GM19328 (cell line): ENCODE results near the gene PHACTR1.
"Not testable (repeated sequence)": the region's sequence is repeated elsewhere in the genome, so short reads cannot be mapped to it uniquely, and the experiment has no call there.

Experiments used
- ATAC-seq: cut with Tn5 transposase; IDR thresholded peaks from one replicate; pipeline ENCODE4 v1.9.1; 2021; ENCODE audit warnings: mild to moderate bottlenecking, moderate library complexity; ENCODE audit not compliant: unreplicated experiment

The PHACTR1 gene

DNA sequence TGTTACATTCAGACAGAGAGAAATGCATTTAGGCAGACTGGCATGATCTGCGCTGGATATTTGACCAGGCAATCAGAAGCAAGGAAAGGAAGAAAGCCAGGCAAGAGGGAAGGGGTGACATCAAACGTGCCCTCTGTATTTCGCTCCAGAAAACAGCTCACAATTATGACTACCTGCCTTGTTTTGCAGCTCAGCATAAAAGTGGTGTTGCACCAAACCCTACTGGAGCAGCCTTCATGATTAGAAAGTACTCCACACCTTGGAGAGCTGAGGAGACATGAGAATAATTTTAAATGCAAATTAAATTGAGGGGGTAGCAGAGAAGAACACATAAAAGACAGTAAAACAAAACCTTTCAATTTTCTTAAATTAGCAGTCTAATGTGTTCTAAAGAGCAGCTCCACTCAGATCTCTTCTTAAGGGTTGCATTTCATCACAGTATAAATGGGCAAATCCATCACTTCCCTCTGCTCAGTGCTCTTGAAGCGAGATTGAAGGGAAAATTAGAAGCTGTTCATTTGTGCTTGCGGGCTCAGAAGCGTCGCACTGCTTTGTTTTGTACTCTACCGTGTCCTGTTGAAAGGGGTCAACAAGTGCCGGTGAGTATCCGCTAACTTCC lies at the start of gene PHACTR1:
PHACTR1 (plus strand) TSS at position 470 of the 619 bp plus-strand sequence.
- no peak for ATAC-seq

DNA sequence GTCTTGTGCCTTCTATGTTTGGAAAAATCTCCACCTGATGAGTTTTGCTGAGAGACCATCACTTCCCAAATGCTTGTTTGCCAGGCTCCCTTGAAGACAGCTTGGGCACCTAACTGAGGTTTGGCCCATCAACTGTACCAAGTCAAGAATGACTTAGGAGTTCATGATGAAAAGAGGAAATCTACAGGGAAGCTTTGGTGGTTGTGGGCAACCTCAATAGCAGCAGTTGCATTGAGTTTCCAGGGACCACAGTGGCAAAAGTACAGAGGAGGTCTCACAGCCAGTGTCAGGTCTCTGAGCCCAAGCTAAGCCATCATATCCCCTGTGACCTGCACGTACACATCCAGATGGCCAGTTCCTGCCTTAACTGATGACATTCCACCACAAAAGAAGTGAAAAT lies 49.7 kb upstream of the PHACTR1 start:
- no peak for ATAC-seq

DNA sequence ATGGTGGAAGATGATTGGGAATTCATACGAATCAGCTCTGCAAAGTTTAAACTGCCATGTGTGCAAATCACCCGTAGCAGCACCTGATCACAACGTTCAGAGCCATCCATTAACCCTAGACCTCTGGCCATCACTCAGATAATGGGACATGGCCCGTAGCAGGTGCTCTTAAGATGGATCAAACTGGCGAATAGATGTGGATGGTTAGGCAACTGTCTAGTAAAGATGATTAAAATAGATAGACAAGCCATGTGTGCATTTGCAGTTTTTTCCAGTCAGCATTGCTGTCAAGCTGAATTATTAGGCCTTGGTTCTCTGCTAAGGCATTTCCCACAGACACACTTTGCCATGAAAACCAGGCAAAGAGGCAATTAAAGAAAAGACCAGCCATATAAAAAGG lies 40.6 kb upstream of the PHACTR1 start:
- no peak for ATAC-seq

DNA sequence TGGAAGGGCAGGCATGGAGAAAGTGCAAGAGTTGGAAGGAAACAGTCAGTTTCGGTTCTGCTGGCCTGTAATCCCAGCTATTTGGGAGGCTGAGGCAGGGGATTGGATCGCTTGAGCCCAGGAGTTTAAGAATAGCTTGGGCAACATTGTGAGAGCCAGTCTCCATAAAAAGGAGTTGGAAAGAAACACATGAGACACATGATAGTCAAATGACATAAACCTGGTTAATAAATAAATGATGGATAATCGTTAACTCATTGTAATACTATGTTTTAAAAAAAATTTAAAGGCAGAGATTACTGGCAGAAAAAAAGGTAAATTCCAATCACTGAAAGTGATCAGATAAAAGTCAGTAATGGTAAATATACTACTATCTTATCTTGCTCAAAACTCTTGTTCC lies 37.2 kb upstream of the PHACTR1 start:
- no peak for ATAC-seq

DNA sequence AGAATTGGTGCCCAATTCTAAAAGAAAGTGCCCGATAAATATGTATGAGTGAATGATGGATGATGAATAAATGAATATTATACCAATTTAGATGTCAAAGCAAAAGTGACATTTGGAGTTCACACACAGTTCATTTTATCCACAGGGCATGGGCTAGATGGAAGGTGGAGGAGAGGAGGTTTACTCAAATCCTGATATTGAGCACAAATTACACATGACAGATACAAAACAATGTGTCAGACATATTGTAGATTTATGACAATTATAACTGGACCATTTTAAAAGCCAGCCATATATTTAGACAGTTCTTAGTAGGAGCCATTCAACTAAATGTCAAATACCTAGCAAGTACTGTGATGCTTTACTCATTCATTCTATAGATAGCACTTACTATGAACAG lies 23.4 kb upstream of the PHACTR1 start:
- ATAC-seq: no peak

DNA sequence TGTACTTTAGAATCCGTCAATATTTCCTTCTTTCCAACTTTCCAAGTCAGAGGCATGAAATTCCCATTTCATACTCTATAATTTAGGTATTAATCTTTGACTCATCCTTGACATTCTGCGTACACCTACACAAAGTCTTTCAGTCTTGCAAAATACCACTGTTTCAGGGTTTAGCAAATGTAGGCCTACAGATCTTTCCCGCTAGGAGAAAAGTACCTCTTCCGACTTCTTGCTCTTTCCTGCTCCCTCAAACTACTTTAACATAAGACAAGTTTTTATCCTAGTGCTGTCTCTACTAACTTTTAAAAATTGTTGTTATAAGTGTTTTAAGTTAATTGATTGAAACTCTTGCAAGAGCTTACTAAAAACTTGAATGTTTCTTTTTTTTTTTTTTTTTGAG lies 18.3 kb upstream of the PHACTR1 start:
- ATAC-seq: no peak

DNA sequence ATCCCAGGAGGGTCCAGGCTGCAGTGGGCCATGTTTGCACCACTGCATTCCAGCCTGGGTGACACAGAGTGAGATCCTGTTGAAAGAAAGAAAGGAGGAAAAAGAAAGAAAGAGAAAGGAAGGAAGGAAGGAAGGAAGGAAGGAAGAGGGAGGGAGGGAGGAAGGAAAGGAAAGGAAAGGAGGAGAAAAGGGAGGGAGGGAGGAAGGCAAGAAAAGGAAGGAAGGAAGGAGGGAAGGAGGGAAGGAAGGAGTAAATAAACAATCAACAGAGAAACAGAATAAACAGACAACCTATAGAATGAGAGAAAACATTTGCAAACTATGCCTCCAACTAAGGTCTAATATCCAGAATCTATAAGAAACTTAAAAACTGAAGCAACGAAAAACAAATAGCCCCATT lies 11.6 kb upstream of the PHACTR1 start:
- ATAC-seq: no peak

DNA sequence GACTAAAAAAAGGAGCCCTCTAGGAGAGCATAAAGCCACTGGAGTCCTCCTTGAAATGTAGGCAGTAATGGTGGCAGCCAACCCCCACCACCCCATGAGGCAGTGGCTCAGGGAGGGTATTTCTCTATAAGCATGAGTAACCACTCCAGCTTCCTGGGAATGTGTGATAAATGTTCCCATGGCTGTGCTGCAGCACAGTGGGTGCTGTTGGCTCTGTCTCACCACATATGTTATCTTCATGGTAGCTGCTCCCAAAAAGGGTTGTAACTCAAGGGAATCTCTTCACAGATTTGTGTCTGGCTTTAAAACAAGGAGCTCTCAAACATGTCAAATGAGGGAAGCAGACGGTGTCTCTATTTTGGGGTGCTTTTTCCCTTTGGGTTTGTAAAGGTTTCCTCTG lies 7.5 kb upstream of the PHACTR1 start:
- ATAC-seq: no peak

DNA sequence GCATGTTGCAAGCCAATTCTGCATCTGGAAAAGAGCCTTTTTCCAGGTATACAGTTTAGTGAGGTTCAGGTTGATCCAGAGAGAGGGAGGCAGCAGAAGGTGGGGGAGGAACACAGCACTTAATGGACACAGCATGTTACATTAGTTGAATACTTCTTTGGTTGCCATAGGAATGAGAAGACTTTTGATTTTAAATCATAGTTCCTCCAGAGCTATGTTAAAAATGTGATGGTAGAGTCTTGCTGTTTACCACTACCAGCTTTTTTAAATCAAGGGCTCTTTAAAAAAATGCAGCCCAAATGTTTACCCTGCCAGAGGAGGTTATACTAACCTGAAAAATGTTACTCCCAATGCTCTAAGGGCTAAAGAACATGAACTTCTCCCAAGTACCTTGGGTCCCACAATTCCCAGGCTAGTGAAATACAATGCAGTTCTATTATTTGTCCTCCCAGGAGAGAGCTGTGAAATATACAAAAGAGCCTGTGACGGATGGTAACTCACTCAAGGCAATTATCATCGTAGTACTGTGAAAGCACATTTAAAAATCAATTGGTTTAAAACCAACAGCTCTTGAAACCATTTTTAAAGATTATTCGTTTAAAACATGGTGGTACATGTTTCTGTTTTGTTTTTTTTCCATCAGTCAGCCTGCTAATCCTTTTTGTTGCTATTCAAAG lies 6.9 kb upstream of the PHACTR1 start:
- ATAC-seq: no peak

DNA sequence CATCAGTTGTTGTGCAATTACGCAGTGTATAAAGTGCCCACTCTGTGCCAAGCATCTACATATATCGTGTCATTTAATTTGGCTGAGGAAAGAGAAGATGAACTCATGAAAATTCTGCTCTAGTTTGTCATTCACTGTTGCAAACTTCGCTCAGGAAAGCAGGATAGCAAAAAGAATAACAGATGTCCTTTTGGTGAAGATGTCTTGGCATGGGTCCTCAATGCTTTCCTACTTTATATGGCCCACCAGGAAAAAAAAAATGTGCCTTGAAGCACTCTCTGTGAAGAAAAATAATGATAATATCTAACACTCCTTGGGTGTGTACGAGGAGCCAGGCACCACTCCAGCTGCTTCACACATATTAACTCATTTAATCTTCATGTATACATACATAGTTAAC lies 5.6 kb upstream of the PHACTR1 start:
- no peak for ATAC-seq

DNA sequence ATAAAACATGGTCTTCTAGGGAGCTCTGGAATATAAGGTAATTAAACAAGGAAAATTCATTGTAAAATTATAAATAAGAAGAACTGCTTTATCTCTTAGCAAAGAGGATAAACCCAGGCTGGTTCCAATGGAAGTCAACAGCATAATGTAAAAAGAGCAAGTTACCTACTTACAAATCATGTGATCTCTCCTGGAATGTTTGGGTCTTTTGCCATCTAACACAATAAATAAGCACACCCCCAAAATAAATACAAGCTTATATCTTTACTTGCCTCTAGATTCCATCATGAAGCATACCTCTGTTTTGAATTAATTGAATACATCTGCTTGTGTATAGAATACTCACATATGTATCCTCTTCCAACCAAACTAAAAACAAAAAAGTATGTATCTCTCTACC lies 2.5 kb upstream of the PHACTR1 start:
- no peak for ATAC-seq

DNA sequence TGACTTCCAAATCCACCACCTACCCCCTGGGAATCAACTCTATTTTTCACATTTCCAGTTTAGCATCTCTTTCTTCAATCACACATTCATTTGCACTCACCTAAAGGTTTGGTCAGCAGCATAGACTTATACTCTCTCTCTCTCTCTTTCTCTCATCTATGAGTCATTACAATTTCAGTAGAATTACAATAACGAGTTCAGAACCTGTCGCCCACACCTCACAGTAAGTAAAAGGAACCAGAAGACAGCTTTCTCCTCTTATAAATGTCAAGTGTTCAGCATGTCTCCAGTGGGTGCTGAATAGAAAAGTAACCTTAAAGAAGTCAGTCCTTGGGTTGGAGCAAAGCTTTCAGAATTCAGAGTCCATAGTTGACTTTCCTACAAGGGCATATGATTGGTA lies 1.1 kb upstream of the PHACTR1 start:
- ATAC-seq: no peak

DNA sequence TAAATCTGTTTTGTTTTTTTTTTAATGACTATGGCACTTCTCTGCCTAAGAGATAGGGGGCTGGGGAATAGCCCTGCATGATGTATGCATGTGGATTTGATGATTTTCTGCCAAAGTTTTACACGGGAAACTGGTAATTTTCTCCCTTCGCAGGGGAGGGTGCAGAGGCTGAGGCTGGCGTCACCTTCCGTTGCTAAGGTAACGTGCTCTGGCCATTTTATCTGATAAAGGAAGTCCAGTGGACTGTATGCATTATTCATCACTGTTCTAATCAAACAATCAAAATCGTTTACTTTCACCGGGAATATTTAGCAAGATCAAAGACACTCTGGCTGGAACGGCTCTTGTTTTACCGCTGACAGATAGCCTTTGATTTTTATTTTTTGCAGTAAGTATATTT lies 789 bp downstream of the PHACTR1 start:
- no peak for ATAC-seq

DNA sequence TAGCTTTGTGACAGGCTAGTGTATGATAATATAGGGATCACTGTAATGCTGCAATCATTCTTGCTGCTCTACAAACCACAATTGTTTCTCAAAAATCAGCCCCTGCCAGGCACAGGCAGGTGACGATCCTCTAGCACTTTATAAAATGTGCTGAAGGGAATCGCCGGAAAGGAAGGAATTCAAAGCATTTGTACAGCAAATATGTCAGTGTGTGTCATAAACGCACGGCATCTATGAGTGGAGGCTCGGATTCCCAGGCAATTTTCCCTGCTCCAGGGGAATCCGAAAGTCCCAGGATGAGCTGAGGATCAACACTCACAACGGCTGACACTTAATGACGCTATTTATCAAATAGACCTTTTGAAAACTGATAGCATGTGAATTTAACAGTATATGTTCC lies 1.4 kb downstream of the PHACTR1 start:
- no peak for ATAC-seq

DNA sequence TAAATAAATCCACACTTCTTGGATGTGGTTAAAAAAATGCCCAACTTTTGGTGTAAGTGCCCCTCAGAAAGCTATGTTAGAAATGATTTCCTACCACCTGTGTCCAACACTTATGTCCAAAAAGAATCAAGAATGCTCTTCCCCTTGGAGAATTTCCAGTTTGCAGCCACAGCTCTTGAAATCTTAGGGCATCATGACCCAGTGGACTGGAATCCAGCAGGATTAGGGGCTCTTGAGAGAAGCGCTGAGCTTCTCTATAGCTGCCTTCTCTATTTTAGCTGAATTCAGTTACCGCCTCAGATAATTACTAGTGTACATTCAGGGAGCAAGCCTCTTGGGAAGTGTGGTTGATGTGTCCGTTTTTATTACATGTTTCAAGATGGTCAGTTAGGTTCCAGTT lies 2.5 kb downstream of the PHACTR1 start:
- ATAC-seq: no peak

DNA sequence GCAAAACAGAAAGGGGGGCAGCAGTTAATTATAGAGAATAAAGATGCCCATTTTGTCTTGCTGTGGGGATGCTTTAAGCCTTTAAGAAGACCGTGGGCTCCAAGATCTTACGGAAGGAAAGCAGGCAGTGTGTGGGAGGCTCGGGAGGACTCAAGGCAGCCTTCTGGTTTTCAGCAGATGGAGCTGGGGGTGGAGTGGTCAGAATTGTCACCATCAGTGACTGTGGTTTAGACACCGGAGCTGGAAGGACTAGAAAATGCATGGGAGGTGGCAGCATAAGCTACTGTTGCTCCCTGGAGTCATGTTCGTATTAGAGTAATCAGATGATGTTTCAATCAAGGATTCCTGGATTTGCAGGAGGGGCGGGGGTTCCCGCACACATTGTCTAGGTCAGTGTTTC lies 3.7 kb downstream of the PHACTR1 start:
- ATAC-seq: no peak

DNA sequence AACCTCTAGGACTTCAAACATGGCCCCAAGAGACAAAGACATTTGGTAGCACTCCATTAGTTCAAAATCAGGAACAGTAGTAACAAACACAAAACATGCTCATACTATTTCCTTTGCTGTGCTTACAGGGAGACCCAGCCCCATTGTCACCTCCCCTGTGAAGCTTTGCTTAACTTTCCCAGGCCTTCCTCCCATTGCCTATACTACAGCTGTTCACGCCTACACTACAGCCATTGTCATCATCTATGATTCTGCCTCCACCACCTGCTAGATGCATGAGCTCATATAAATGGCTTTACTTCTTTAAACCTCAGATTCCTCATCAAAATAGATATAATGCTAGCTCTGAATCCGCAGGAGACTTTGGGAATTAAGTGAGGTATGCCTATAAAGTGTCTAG lies 8.7 kb downstream of the PHACTR1 start:
- ATAC-seq: no peak

DNA sequence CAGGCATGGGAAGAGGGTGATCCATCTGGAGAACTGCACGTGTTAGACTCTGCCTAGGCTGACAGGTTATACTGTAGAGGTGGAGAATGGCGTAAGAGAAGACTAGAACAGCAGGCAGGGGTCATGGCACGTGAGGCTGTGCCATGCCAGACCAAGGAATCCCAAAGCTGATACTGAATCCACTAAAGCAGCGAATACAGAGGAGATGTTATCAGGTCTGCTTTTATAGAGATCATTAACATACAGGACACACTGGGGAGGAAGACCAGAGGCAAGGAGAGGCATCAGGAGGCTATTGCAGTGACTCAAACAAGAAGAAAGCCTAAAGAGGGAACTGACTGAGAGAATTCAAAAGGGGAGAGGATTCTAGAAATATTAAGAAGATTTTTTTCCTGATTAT lies 12.9 kb downstream of the PHACTR1 start:
- ATAC-seq: no peak

DNA sequence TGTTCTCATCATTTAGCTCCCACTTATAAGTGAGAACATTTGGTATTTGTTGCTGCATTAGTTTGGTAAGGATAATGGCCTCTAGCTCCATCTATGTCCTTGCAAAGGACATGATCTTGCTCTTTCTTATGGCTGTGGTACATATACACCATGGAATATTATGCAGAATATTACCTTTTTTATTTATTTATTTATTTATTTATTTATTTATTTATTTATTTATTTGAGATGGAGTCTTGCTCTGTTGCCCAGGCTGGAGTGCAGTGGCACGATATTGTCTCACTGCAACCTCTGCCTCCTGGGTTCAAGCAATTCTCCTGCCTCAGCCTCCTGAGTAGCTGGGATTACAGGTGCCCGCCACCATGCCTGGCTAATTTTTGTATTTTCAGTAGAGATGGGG lies 14.2 kb downstream of the PHACTR1 start:
- ATAC-seq: not testable (repeated sequence)

DNA sequence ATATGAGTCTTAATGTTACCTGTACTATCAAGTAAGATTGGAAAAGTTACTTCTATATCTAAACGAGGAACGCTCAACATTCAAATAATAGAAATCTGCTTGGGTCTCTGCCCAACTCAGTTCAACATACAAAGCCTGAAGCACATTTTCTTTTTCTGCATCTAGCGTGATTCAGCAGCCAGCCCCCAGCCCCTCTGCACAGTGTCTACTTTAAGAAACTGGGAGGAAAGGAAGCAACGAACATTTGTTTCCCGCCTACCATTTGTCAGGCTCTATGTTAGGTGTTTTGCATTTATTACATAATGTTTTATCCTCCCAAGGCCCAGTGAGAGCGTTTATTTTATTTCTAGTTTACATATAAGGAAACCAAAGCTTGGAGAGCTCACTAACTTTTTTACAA lies 17.3 kb downstream of the PHACTR1 start:
- ATAC-seq: no peak

DNA sequence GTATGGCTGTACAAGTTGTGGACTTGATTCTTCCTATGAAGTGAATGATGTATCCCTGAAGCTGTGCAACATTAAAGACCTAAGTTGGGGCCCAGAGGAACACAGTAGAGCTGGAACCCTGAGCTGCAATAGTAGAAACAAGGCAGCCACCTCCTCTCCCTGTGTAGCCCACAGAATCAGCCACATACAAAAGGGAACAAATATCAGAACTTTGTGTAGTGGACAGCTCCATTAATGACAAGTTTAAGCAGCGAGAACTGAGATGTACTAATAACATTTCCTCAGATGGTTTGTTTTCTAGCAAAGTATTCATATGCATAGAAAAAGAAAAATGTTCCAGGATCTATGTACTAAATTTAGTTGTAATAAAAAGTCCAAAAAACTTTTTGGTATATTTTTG lies 19.2 kb downstream of the PHACTR1 start:
- no peak for ATAC-seq

DNA sequence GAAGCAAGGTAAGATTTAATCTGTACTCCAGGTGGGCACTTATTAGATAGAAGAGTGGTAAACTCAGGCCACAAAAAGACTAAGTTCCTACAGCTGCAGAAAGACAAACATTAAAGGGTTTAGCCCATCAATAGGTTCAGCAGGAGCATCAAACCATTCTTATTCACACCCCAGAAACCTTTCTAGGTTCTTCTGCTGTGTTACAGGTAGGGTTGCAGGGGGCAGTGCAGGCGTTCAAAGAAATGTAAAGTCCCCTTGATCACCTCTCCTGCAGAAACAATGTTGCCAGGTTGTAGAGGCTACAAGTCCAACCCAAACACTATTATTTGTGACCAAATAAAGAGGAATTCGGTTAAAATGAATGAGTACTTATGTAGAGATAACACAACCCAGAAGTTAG lies 31.8 kb downstream of the PHACTR1 start:
- ATAC-seq: no peak
